Stimulated activated CD4-positive, alpha-beta T cell treated with anti-CD3 and anti-CD28 coated beads, Interleukin-12 subunit alpha, Interleukin-12 subunit beta, amount 100 ng/mL, for 24 hours (primary cell): ENCODE results near the gene BCL10.

Experiments
- DNase-seq, 2 experiments: peaks; one replicate each; pipeline ENCODE4 v3.0.0-alpha.2; 2020; ENCODE audit warnings: low read depth in 2 of 2

Gene BCL10

GRCh38 chr1:85220756-85221201 is 55.7 kb downstream of the BCL10 start:
- DNase-seq: no peak

GRCh38 chr1:85219853-85220610 is 56.4 kb downstream of the BCL10 start:
- DNase-seq: no peak

GRCh38 chr1:85216697-85217096 is 59.7 kb downstream of the BCL10 start:
- DNase-seq: no peak
